Measurements from ENCODE around the gene PDE3B.
A peak's percentile ranks its signal among the peaks of the same experiment; 100 is the strongest.
"Not testable (repeated sequence)": the region's sequence is repeated elsewhere in the genome, so short reads cannot be mapped to it uniquely, and the experiment has no call there.

Gene PDE3B

DNA sequence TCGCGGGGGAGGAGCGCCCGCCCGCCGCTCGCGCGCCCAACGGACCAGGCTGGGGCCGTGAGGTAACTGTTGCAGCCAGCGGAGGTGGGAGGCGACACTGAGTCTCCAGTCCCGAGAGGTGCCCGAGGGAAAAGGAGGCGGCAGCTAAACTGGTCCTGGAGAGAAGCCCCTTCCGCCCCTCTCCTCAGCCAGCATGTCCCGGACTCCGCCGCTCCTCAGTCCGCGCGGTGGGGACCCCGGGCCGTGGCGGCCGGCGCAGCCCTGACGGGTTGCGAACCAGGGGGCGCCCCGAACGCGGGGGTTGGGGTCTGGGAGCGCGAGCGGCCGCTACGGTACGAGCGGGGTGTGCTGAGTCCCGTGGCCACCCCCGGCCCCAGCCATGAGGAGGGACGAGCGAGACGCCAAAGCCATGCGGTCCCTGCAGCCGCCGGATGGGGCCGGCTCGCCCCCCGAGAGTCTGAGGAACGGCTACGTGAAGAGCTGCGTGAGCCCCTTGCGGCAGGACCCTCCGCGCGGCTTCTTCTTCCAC is at the start of gene PDE3B:
PDE3B (plus strand) TSS at position 108 of the 529 bp plus-strand sequence; CDS start at position 380, 272 bp downstream.
- peak; percentile 77 for DNase-seq

- not testable (repeated sequence) for DNase-seq
Observed at GRCh38 chr11:14595261-14595660, 48.3 kb upstream of the PDE3B start.

DNA sequence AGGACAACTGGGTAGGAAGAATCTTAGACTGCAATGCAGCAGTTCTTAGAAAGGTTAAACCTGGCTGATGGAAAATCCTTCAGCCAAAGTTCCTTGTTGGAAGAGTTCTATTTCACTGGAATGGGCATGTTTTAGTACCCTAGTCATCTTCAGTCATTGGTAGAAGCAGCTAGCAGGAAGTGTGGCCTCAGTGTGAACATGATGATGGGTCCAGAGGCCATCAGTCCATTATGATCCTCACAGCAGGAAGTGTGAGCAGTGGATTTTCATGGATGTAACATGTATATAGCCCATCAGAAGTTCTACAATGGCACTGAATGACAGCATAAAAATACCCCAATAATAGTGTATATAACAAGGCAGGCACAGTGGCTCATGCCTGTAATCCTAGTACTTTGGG is 35.9 kb upstream of the PDE3B start:
- DNase-seq, result no peak

- DNase-seq, result no peak
Observed at GRCh38 chr11:14609902-14610301, 33.7 kb upstream of the PDE3B start.

GRCh38 chr11:14611939-14612338 is 31.7 kb upstream of the PDE3B start:
- DNase-seq, result no peak

GRCh38 chr11:14612694-14613093 is 30.9 kb upstream of the PDE3B start:
- no peak for DNase-seq

- DNase-seq, result no peak
Observed at GRCh38 chr11:14614091-14614622, 29.4 kb upstream of the PDE3B start.

DNA sequence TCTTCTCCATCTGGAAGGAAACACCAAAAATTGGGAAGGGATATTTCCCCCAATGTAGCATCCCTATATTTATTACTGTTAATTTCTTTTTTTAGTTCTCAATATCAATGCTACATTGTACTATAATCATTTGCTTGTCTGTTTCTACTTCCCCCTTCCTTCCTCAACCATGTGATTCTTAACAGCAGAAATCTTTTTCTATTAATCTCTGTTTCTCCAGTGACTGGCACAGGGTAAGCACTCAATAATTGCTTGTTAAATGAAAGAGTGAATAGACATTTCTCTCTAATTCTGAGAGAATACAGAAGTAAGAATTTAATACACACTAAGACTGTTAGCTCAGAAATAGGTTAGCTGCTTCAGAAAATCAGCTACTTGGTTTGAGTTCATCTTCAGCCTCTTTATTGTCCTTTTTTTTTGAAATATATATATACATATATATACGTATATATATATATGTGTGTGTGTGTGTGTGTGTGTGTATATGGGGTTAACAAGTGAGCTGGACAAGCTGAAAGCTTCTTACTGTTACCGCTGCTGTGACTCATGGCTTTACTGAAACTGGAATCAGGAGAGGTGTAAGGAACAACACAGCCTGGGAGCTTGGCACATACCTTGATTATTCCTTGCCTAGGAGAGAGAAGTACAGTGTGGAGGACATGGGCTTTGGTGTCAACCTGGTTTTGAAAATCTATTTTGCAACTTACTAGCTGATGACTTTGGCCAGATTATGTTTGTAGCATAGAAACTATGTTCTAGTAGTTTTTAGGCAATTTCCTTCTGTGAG is 26.2 kb upstream of the PDE3B start:
- DNase-seq, result no peak

DNA sequence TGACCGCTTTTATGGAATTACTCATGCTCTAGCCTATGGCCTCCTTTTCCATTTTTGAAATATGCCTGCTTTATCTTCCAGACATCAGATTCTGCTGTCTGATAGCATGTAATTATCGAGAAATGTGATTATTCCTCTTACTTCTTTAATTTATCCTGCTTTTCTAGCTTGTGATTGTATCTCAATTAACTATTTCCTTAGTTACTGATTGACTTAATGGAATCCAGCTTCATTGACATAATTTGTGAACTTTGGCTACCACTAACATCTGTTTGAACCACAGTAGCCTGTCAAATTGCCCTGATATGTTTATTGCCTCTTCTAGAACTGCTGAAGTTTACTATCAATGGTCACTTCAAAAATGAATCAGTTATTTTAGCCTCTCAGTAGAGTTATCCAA is 25.5 kb upstream of the PDE3B start:
- no peak for DNase-seq

DNA sequence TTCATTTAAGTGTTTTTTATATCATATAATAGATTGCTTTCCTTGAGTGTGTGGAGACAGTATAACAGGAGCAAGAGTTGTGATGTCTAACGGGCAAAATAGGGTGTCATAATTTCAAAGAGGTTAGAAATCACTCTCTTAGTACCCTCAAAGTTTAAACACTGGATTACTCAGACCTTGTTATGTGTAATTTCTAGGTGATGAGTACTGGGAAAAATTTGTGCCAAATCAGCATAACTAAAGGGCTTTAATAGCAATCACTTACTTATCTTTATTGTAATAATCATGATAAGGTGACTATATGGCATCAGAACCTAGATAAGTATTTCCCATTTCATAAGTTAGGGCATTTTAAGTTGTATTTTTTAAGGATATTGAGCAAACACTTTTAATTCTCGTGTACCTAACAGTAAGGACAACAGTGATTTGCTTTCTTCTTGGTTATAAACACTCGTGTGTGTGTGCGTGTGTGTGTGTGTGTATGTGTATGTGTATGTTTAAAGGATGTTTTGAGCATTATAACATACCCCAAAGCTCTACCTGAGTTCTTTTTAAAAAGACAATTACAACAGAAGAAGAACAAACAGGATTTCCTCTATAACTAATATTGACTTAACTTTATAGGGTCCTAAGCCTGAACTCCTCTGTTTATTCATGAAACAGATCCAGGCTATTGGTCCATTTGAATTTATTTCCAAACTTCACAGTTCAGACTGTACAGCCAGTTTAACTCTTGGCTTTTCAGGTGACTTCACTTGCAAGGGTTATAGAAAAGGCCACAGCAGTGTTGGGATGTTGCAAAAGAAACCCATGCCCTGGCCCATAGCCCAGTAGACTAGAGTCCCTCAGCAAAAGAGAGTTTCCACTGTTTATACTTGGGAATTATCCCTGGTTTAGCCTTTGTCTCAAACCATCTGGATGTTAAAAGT is 23.7 kb upstream of the PDE3B start:
- no peak for DNase-seq

GRCh38 chr11:14622223-14622954 is 21.2 kb upstream of the PDE3B start:
- DNase-seq, result no peak

DNA sequence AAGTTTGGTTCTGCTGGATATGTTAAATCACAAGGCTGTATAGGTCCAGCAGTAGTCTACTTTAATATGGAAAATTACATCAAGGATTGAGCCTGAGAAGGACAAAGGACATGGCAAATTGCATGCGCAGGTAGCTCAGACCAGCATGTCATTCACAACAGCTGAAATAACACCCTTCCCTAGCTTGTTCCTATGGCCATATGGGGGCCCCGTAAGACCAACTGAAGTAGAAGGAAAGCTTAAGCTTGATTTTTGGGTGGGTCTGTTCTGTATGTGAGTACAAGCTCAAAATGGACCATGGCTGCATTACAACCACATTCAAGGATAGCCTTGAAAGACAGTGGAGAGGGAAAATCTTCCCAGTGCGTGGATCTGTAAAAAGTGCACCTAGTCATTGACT is 20.6 kb upstream of the PDE3B start:
- no peak for DNase-seq

DNA sequence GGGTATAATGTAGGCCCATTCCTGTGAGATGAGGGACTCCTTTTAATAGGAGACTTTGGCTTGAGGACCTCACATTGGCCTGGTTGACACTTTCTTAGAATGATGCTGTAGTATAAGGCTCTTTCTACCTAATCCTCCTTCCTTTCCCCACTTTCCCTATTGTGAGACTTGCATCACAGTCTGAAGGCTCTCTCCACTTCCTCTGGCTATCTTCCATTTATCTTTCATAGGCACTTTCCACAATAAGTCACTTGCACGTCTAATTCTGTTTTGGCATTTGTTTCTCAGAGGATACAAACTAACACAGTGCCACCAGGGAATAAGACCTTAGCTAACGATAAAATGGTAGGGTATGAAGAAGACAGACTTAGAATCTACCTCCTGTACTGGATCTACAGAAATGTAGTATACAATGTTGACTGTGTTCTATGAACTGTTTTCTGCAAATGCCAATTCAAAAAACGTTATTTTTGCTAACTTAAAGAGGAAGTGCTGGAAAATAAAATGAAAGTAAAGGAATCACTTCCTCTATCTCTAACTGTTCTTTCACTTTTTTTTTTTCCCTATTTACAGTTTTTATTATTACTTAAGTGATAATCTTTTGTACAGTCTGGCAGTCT is 17.9 kb upstream of the PDE3B start:
- no peak for DNase-seq

GRCh38 chr11:14626650-14627049 is 17.0 kb upstream of the PDE3B start:
- DNase-seq, result no peak

DNA sequence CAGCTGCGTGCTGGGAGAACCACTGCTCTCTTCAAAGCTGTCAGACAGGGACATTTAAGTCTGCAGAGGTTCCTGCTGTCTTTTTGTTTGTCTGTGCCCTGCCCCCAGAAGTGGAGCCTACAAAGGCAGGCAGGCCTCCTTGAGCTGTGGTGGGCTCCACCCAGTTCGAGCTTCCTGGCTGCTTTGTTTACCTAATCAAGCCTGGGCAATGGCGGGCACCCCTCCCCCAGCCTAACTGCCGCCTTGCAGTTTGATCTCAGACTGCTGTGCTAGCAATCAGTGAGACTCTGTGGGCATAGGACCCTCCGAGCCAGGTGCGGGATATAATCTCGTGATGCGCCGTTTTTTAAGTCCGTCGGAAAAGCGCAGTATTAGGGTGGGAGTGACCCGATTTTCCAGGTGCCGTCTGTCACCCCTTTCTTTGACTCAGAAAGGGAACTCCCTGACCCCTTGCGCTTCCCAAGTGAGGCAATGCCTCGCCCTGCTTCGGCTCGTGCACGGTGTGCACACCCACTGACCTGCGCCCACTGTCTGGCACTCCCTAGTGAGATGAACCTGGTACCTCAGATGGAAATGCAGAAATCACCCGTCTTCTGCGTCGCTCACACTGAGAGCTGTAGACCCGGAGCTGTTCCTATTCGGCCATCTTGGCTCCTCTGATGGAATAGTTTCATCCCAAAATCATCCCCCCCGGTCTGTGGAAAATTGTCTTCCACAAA is 9.9 kb upstream of the PDE3B start:
- not testable (repeated sequence) for DNase-seq

GRCh38 chr11:14634813-14635212 is 8.8 kb upstream of the PDE3B start:
- DNase-seq, result no peak

DNA sequence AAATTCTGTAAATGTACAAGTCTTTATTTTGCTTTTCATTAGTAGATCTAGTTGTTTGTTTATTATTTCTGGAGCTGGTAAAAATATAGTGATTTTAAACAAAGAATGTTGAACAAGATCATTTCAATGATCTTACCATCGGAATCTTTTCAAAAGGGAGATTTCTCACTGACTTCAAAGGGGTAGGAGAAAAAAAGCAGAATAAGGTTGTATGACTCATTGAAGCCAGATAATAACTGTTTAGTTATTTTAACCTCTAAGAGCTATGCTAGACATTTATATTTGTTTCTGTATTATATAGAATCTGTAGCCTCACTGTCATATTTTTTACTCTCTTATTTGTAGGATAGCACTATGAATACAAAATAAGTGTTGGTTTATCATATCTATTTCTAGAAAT is 8.1 kb upstream of the PDE3B start:
- DNase-seq, result no peak

- DNase-seq, result no peak
Observed at GRCh38 chr11:14636119-14636518, 7.5 kb upstream of the PDE3B start.

GRCh38 chr11:14637868-14638409 is 5.7 kb upstream of the PDE3B start:
- no peak for DNase-seq

GRCh38 chr11:14638561-14638960 is 5.0 kb upstream of the PDE3B start:
- peak; percentile 13 for DNase-seq

- no peak for DNase-seq
Observed at GRCh38 chr11:14641801-14642200, 1.8 kb upstream of the PDE3B start.
